GM12874 (cell line): ENCODE results near the gene ZNF136.

Source experiments
- TF ChIP-seq, protein P1 (sequence below): IDR thresholded peaks from 2 replicates; pipeline ENCODE4 v1.5.1; 2011; ENCODE audit warnings: low read depth, mild to moderate bottlenecking, control low read depth, low read length, moderate library complexity; ENCODE audit not compliant: insufficient read depth

ZNF136 gene

GRCh38 chr19:12159773-12160414, 3.0 kb upstream of the ZNF136 start:
- TF ChIP-seq, protein P1, sequence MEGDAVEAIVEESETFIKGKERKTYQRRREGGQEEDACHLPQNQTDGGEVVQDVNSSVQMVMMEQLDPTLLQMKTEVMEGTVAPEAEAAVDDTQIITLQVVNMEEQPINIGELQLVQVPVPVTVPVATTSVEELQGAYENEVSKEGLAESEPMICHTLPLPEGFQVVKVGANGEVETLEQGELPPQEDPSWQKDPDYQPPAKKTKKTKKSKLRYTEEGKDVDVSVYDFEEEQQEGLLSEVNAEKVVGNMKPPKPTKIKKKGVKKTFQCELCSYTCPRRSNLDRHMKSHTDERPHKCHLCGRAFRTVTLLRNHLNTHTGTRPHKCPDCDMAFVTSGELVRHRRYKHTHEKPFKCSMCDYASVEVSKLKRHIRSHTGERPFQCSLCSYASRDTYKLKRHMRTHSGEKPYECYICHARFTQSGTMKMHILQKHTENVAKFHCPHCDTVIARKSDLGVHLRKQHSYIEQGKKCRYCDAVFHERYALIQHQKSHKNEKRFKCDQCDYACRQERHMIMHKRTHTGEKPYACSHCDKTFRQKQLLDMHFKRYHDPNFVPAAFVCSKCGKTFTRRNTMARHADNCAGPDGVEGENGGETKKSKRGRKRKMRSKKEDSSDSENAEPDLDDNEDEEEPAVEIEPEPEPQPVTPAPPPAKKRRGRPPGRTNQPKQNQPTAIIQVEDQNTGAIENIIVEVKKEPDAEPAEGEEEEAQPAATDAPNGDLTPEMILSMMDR = no peak

- TF ChIP-seq, protein P1 = no peak
Observed at GRCh38 chr19:12162513-12162881, 399 bp upstream of the ZNF136 start.

DNA sequence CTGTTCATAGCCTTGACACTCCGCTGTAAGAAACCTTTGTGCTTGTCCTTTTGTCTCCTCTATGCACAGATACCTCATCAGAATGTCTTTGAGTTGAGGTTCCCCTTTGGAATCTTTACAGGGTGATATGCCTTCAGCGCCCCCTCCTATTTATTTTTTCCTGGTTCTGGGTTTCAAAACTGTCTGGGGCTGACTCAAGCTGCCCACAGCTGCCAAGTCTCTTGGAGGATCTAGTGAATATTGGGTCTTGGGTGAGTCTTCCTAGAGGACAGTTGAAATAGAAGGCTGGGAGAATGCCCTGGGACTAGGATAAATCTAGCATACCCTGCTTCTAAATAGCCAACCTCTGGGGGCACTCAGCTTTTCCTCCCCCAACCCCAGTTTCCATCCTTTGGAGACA, 930 bp downstream of the ZNF136 start:
- TF ChIP-seq, protein P1 = no peak

DNA sequence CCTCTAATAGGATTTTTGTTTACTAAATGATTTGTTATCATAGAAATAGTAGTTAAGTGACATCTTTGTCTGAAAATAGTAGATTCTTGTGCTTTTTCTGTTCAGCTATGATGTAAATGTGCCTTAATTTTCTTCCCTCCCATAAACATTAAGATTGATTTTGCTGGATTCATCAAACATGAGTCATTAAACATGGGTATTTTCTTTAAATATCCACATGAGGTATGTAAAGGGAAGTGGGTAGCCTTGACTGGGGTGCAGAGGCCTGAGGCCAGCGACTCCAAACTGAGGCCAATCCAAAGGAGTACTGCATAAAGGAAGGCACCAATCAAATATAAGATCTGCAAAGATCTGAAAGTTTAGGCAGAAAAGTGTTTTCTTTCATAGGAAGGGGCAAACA, 3.7 kb downstream of the ZNF136 start:
- TF ChIP-seq, protein P1 = no peak

DNA sequence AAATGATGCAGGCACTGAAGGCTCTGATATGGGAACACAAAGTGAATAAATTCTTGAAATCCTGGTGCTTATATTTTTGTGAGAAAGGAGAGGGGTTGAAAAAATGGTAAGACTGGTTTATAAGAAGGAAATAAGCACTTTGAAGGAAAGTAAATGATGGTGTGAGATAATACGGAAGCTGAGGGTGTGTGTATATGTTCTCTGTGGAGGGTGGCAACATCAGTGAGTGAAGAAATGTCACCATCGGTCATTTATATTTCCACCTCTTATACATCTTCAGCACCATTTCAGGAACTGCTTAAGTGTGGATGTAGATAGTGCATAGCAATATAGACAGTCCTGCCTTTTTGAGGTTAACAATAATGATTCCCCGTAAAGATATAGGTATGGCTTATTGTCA, 17.5 kb downstream of the ZNF136 start:
- TF ChIP-seq, protein P1 = no peak

GRCh38 chr19:12187625-12188024, 24.7 kb downstream of the ZNF136 start:
- TF ChIP-seq, protein P1 = no peak

- TF ChIP-seq, protein P1 = no peak
Observed at GRCh38 chr19:12194827-12195731, 32.2 kb downstream of the ZNF136 start.
